GM12891 (cell line): ENCODE measurements around the gene FHIT.

ENCODE experiments used
- POLR2A ChIP-seq: IDR thresholded peaks from 2 replicates; pipeline ENCODE4 v1.6.1; 2011; ENCODE audit warnings: low read depth, low read length, control low read depth
- POLR2AphosphoS5 ChIP-seq: IDR thresholded peaks from 2 replicates; pipeline ENCODE4 v1.6.1; 2011; ENCODE audit warnings: low read depth, low read length, control low read depth
- SPI1 ChIP-seq: IDR thresholded peaks from 2 replicates; pipeline ENCODE4 v1.6.1; 2011; ENCODE audit warnings: low read depth, low read length, control low read depth
- TAF1 ChIP-seq: IDR thresholded peaks from 2 replicates; pipeline ENCODE4 v1.6.1; 2011; ENCODE audit warnings: low read depth, low read length, control low read depth

- TF ChIP-seq POLR2A (no peak), POLR2AphosphoS5 (no peak), TAF1 (no peak), SPI1 (no peak)
Observed at GRCh38 chr3:60013241-60013640, 1238.0 kb downstream of the FHIT start.
